Endothelial cell of umbilical vein (primary cell): ENCODE measurements around the gene NECTIN2.

Experiments used
- CTCF ChIP-seq, 2 donors: IDR thresholded peaks; 1 replicate in 1 of 2; 2 replicates in 1 of 2; pipeline ENCODE4 v1.5.1; 2011; ENCODE audit warnings: low read length in 2 of 2, mild to moderate bottlenecking in 2 of 2, moderate library complexity in 2 of 2, control low read depth in 1 of 2, inconsistent platforms in 1 of 2, low read depth in 1 of 2; ENCODE audit not compliant: insufficient read depth in 1 of 2; ENCODE audit errors: extremely low read depth in 1 of 2
- EZH2 ChIP-seq: IDR thresholded peaks from 2 replicates; pipeline ENCODE4 v1.6.1; 2012; ENCODE audit warnings: borderline replicate concordance, low read depth, mild to moderate bottlenecking, moderate library complexity, low read length, inconsistent platforms; ENCODE audit not compliant: severe bottlenecking
- POLR2A ChIP-seq: IDR thresholded peaks from 2 replicates; pipeline ENCODE4 v1.6.1; 2012; ENCODE audit warnings: low read depth, mild to moderate bottlenecking, control low read depth, low read length
- TF ChIP-seq, protein P1 (sequence below): IDR thresholded peaks from 2 replicates; pipeline ENCODE4 v1.6.1; 2011; ENCODE audit not compliant: insufficient read depth, insufficient read length

- TF ChIP-seq CTCF (IDR thresholded peaks at IDR 0.05; ENCODE audit: extremely low read depth in 1 of 2, insufficient read depth in 1 of 2, low read depth in 1 of 2, low read length in 2 of 2) (no peak), EZH2 (no peak), POLR2A (no peak)
- TF ChIP-seq, protein P1, sequence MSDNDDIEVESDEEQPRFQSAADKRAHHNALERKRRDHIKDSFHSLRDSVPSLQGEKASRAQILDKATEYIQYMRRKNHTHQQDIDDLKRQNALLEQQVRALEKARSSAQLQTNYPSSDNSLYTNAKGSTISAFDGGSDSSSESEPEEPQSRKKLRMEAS: no peak
These were observed 33.9 kb upstream of the NECTIN2 start for GRCh38 chr19:44812142-44812718.
